PFSK-1 (cell line): ENCODE results near the gene DCLK3.

Experiments
- FOXP2 ChIP-seq: optimal IDR thresholded peaks from 2 replicates; pipeline ENCODE3; 2011; ENCODE audit warnings: borderline replicate concordance, control low read depth, inconsistent platforms; ENCODE audit not compliant: insufficient read depth; ENCODE audit errors: extremely low read length, extremely low read depth
- POLR2AphosphoS5 ChIP-seq: IDR thresholded peaks from 2 replicates; pipeline ENCODE4 v1.6.1; 2012; ENCODE audit warnings: low read depth, mild to moderate bottlenecking, control low read depth, low read length, moderate library complexity
- REST ChIP-seq, 2 experiments: IDR thresholded peaks; 2 replicates each; pipeline versions ENCODE4 v1.6.1 to v1.8.0; 2011 to 2012; ENCODE audit warnings: low read depth in 2 of 2, low read length in 2 of 2, control low read depth in 1 of 2, inconsistent platforms in 1 of 2, mild to moderate bottlenecking in 1 of 2, moderate library complexity in 1 of 2; ENCODE audit not compliant: insufficient read depth in 1 of 2
- SIN3A ChIP-seq: IDR thresholded peaks from 2 replicates; pipeline ENCODE4 v1.6.1; 2012; ENCODE audit warnings: mild to moderate bottlenecking, low read length, moderate library complexity, borderline replicate concordance; ENCODE audit not compliant: insufficient read depth
- TAF1 ChIP-seq: IDR thresholded peaks from 2 replicates; pipeline ENCODE4 v1.6.1; 2012; ENCODE audit warnings: low read length, control low read depth, borderline replicate concordance; ENCODE audit not compliant: insufficient read depth

DCLK3 gene

DNA sequence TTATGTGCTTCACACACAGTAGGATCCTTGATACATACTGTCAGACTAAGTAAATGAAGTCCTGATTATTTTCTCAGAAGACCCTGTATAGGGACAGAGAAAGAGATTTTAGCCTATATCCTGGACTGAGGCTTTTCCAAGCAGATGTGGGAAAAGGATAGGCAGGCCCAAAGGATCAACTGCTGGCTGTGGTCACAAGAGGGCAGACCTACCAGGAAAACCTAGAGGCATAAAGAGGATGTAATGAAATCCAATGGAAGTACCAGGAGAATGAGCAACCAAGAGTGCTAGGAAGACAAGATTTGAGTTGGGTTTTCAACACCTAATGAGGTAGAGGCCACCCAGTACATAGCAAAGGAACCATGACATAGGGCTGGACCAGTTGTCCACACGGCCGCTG, 23.1 kb downstream of the DCLK3 start:
- no peak for TF ChIP-seq POLR2AphosphoS5
- no peak for TF ChIP-seq FOXP2
- no peak for TF ChIP-seq TAF1
- no peak for TF ChIP-seq SIN3A
- TF ChIP-seq REST (IDR thresholded peaks at IDR 0.05; ENCODE audit: insufficient read depth in 1 of 2, low read depth in 2 of 2, low read length in 2 of 2) = no peak

DNA sequence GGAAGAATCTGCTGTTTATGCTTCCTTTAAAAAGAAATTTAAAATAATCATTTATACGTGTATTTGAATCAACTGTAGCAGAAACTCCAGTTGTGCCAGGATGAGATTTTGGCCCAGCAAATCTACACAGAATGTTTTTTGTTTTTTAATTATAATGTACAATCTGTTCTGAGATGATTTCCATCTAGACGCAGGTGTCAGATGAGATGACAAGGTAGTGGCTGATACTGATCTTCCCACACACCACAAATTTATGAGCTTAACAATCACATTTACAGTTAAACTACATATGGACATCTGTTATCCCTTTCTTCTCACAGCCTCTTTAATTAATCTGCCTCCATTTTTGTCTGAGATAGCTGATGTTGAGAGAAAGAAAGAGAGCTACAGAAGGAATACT, 23.6 kb downstream of the DCLK3 start:
- TF ChIP-seq FOXP2 (no peak), REST (IDR thresholded peaks at IDR 0.05; ENCODE audit: insufficient read depth in 1 of 2, low read depth in 2 of 2, low read length in 2 of 2) (no peak), POLR2AphosphoS5 (no peak), SIN3A (no peak), TAF1 (no peak)

DNA sequence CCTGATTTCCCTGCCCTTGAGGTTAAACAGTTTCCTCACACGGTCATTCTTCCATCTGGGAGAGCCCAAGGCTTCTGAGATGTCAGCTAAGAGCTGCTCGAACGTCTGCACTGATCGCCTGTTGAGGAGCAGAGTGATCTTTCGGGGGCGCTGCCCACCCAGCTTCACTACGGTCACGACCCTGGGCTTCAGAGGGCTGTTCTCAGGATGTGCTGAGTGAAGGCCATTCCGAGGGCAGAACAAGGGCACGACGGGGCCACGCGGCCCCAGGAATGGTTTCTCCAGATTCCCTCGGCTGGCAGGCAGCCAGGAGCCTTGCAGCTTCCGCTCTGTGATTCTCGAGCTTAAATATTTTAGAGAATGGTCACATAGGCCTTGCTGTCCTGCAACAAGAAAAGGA, 25.7 kb downstream of the DCLK3 start:
- no peak for TF ChIP-seq FOXP2
- no peak for TF ChIP-seq SIN3A
- TF ChIP-seq TAF1 = no peak
- TF ChIP-seq REST (IDR thresholded peaks at IDR 0.05; ENCODE audit: insufficient read depth in 1 of 2, low read depth in 2 of 2, low read length in 2 of 2) = no peak
- TF ChIP-seq POLR2AphosphoS5 = no peak

DNA sequence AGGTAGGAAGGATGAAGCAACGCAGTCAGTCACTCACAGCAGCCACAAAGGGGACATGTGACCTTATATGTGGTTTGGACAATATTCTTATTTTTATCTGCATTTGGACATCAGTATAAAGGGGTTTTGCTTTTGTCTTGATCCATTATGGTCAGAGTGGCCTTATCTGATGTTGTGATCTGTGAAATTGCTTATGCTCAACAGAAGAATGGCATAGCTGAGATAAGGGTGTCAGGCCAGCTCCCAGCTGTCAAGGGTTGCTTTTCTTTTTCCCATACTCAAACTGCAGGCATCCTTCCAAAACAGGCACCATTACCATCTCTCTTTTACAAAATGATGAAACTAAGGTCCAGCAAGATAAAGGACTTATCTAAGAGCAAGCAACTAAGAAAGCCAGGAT, 28.1 kb downstream of the DCLK3 start:
- no peak for TF ChIP-seq TAF1
- no peak for TF ChIP-seq POLR2AphosphoS5
- TF ChIP-seq SIN3A = no peak
- TF ChIP-seq REST (IDR thresholded peaks at IDR 0.05; ENCODE audit: insufficient read depth in 1 of 2, low read depth in 2 of 2, low read length in 2 of 2) = no peak
- no peak for TF ChIP-seq FOXP2

- TF ChIP-seq POLR2AphosphoS5 (no peak), REST (IDR thresholded peaks at IDR 0.05; ENCODE audit: insufficient read depth in 1 of 2, low read depth in 2 of 2, low read length in 2 of 2) (no peak), TAF1 (no peak)
These were observed 29.6 kb downstream of the DCLK3 start for GRCh38 chr3:36734742-36735141.
